ENCODE results near the gene ZNF484.

DNA sequence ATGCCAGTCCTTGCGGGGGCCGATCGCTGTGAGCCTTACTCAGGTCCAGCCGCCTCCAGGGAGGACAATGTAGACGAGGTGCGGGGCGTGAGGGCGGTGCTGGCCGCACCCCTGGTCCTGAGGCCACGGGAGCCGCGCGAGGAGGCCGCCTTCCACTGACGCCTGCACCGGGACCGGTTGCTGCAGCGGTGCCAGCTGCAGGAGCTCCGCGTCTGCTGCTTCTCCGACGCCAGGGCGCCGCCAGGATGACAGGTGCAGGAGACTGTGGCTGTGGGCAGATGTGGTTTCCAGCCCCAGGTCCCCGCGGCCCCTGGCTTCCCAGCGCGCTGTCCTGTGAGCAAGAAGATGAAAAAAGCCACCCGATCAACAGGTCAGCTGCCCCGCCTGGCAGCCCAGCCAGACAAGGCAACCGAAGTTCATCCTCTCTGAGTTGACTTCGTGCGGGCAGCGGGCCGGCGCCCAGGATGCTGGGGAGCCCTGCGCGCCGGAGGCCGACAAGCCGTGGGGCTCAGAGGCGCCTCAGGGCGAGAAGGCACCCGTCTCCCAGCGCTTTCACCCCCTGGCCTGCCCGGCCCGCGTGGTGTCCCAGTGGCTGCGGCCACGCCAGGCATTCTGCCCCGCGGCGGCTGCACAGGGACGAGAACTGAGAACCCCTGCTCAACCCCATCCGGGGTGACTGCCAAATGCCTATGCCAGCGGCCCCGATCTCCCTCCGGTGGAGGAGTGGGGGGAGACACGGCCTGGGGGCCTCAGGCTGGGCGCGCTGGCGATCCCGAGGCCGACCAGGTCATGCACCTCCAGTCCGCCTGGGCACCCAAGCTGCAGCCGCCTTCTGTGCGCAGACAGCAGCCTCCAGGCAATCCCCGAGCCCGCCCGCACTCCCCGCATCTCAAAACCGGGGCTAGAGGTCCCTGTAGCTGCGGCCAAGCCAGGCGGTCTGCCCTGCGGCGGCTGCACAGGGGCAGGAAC is 69.8 kb downstream of the ZNF484 start:
- TF ChIP-seq, protein P1, sequence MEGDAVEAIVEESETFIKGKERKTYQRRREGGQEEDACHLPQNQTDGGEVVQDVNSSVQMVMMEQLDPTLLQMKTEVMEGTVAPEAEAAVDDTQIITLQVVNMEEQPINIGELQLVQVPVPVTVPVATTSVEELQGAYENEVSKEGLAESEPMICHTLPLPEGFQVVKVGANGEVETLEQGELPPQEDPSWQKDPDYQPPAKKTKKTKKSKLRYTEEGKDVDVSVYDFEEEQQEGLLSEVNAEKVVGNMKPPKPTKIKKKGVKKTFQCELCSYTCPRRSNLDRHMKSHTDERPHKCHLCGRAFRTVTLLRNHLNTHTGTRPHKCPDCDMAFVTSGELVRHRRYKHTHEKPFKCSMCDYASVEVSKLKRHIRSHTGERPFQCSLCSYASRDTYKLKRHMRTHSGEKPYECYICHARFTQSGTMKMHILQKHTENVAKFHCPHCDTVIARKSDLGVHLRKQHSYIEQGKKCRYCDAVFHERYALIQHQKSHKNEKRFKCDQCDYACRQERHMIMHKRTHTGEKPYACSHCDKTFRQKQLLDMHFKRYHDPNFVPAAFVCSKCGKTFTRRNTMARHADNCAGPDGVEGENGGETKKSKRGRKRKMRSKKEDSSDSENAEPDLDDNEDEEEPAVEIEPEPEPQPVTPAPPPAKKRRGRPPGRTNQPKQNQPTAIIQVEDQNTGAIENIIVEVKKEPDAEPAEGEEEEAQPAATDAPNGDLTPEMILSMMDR (conservative IDR thresholded peaks at IDR 0.05; ENCODE audit: low read depth, low read length), result no peak
- no peak for TF ChIP-seq EZH2phosphoT487 (IDR thresholded peaks at IDR 0.05; ENCODE audit: borderline replicate concordance, low read length)
- no peak for TF ChIP-seq EZH2 (IDR thresholded peaks at IDR 0.05; ENCODE audit: low read length, unreplicated experiment)
